Skin of body (tissue), 2 donors: Measurements from ENCODE around the gene ABL2. TPM values are rescaled to one million over a fixed set of nuclear protein-coding genes. Genes with fewer than 3 reads are reported as not detected.
"Not testable (repeated sequence)": the region's sequence is repeated elsewhere in the genome, so short reads cannot be mapped to it uniquely, and the experiment has no call there.

ENCODE experiments used
- DNase-seq: peaks from one replicate; lab custom pipeline; 2025; lab: John Stamatoyannopoulos, UW
- total RNA-seq: library from RNA; depleted of rRNA; stranded (reverse); fragments of >200 nt; gene quantifications from one replicate; pipeline ENCODE4 v1.2.3, GENCODE V29; 2014

The ABL2 gene
- total RNA-seq, 1 donor from 2014 or later: 16.9 TPM

- no peak for DNase-seq
These were observed 91.7 kb downstream of the ABL2 start for GRCh38 chr1:179137617-179138255.

GRCh38 chr1:179135707-179136106 lies 93.8 kb downstream of the ABL2 start:
- DNase-seq: not testable (repeated sequence)

DNA sequence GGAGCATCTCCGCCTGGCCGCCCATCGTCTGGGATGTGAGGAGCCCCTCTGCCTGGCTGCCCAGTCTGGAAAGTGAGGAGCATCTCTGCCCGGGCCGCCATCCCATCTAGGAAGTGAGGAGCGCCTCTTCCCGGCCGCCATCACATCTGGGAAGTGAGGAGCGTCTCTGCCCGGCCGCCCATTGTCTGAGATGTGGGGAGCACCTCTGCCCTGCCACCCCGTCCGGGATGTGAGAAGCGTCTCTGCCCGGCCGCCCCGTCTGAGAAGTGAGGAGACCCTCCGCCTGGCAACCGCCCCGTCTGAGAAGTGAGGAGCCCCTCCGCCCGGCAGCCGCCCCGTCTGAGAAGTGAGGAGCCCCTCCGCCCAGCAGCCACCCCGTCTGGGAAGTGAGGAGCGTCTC lies 94.3 kb downstream of the ABL2 start:
- not testable (repeated sequence) for DNase-seq

DNA sequence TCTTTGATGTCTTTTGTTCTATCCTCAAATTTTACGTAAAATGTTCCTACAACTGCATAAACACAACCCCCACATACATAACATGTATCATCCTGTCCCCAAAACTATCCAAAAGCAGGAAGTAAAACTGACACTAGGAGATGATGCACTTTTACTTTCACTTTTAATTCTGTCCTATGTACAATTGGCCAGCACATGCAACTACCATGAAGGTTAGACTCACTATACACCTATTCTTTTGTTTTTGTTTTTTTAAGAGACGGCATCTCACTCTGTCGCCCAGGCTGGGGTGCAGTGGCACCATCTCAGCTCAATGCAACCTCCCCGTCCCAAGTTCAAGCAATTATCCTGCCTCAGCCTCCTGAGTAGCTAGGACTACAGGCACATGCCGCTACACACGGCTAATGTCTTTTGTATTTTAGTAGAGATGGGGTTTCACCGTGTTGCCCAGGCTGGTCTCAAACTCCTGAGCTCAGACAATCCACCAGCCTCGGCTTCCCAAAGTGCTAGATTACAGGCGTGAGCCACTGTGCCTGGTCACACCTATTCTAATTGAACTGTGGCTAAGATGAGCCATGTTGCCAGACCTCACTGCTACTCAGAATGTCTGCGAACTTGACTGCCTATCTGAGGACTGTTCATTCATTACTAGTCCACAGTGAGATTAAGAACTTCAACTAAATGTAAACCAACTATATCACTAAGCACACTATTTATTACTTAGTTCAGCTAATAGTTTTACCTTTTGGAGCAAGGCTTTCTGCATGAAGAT lies 99.6 kb downstream of the ABL2 start:
- DNase-seq: peak; percentile 26

DNA sequence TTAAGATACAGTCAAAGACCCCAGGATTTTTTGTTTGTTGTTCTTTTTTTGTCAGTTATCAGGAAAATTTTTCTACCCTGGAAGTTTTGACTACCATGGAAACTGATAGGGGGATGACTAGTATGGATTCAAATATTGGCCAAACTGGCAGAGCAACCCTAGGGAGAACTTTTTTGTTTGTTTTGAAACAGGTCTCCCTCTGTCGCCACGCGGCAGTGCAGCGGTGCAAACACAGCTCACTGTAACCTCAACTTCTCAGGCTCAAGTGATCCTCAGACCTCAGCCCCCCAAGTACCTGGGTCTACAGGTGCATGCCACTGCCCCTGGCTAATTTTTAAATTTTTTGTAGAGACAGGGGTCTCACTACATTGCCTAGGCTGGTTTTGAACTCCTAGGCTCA lies 101.0 kb downstream of the ABL2 start:
- no peak for DNase-seq

GRCh38 chr1:179127163-179127895 lies 102.1 kb downstream of the ABL2 start:
- DNase-seq: no peak

DNA sequence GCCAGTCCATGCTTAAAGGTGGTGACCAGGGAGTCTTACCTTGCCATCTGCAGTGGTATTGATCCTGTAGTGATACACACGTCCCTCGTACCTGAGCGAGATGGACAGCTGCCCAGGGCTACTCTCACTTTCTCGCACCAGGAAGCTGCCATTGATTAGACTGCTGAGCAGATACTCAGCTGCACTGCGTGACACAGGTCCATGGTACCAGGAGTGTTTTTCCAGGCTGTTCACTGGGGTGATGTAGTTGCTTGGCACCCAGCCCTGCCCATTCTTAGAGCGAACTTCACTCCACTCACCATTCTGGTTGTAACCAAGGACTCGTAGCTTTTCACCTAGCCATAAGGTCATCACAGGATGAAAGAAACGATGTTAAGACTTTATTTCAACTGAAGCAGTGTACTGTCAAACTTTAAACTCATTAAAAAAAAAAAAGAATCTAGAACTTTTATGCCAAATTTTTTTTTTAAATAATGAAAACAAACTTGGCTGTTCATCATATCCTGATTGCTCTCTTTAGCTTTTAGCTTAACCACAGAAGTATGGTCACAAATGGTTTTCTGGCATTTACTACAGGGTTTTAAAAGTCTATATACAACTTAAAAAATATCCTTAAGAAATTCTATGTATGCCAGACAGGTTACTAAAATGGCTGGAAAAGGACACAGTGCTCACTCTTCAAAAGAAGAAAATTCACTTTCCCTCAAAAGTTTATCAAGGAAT lies 103.0 kb downstream of the ABL2 start:
- DNase-seq: no peak

GRCh38 chr1:179124873-179125272 lies 104.6 kb downstream of the ABL2 start:
- no peak for DNase-seq

DNA sequence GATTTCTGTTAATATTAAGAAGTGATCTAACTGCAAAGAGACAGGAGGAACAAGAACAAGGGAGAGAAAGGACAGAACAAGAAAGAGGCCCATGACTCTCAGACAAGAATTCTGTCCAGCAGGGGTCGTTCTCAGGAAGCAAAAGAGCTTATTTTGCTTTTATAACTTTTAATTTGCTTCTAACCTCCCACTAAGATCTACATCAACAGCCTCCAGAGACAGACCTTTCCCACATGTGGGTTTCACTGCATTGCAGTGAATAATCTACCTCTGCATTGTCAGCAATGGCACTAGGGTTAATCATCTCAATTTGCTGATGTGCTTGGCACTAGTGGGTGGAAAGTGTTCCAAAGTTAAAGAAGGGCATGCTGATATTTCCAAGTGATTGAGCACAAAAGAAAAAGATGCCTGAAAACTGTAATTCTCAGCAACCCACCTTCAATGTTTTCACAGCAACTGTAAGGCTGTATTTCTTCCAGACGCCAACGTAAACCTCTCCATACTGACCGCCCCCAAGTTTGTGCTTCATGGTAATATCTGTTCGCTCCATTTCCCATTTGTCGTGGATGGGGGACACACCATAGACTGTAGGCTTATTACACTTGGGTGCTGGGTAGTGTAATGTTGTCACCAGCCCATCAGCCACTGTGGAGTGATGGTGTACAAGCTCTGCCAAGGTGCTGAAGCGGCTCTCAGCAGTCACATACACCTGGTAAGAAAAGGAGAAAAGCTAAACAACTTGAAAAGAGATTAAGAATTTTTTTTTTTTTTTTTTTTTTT lies 108.1 kb downstream of the ABL2 start:
- peak; percentile 42 for DNase-seq

DNA sequence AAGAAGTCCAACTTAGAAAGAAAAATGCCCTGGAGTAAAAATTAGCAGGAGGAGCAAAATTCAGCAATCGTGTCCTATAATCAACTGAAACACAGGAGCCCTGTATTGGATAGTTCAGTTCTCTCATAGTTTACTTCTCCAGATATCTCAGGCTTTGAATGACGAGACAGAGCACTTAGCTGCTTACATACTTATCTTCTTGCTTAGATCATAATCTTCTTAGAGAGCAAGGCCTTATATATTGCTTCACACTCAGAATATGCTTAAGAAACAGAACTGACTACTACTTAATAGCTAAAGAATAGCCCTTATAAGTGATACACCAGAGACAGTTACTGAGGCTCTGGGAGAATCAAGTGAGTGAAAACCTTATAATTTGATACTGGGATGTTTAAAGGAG lies 108.7 kb downstream of the ABL2 start:
- DNase-seq: no peak

GRCh38 chr1:179119513-179119912 lies 110.0 kb downstream of the ABL2 start:
- DNase-seq: no peak

GRCh38 chr1:179115181-179115580 lies 114.3 kb downstream of the ABL2 start:
- no peak for DNase-seq

DNA sequence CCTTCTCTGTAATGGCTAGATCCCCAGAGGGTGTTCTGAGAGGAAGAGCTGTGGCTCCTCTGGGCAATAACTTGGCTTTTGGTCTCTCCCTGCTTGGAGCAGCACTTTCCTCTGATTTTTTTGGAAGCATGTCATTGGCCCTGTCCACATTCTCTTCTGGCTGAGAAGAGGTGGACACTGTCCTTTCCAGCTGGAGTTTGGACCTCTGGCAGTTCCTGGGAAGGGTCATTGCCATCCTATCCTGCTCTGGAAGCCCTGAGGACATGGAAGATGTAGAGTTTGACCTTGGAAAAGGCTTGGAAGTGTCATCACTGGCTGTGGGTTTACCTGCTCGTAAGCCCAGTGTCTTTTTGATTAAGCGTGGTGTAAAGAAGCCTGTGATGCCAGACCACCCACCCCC lies 120.8 kb downstream of the ABL2 start:
- DNase-seq: no peak

- DNase-seq: no peak
These were observed 121.5 kb downstream of the ABL2 start for GRCh38 chr1:179107706-179108629.

DNA sequence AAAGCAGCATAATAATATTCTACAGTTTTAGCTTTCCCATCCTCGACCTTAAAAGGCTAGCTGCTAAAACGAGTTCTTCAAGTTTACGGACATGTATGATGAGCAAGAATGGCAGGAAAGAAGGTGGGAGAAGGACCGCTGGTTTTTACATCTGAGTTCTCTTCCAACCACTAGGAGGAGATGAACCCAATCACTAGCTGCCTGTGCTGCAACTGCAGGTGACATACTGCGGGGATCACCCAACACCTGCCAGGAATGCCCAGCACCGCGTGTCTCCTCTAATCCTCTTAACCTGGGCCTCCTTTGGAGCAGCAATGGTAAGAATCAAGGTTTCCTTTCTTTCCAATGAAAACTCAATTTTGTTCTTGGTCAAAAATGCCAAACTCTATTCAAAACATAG lies 124.1 kb downstream of the ABL2 start:
- no peak for DNase-seq

DNA sequence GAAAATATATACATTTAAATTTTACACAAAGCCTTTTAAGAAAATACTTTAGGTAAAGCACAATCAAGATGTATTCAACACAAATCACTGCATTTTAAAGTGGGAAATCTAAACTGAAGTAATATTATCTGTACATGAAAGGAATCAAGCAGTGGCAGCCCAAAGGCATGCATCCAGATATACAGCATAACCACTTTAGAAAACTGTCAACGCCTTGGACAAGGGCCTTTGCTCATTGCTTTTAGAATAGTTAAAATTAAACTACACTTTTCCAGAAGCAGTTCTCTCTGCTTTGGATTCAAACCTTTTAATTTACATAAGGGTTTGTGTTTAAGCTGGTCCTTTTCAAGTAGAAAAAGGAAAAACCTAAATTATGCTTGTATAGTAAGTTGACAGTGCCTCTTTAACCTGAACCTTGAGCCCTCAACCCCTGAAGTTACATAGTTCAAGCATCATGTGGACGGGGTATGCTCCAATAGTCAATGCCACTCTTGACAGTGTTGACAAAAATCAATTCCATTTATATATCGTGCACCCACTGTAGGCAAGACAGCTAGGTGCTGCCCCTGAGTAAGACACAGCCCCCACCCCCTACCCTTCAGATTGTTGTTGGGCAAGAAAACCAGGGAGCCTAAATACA lies 124.7 kb downstream of the ABL2 start:
- DNase-seq: no peak

DNA sequence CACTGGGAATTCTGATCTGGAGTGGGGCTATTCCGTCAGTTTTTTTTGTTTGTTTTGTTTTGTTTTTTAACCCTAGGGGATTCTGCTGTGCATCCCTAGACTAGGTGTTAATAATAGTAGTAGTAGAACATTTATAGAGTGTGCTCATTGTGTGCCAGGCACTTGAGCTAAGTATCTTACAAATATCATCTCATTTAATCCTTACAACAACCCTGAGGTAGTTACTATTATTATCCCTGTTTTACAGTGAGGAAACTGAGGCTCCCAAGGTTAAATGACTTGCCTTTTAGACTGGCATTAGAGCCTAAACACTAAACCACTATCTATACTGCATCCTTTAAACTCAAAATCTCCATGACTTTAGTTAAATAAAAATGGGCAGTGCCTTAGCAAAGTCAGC lies 125.5 kb downstream of the ABL2 start:
- DNase-seq: no peak

DNA sequence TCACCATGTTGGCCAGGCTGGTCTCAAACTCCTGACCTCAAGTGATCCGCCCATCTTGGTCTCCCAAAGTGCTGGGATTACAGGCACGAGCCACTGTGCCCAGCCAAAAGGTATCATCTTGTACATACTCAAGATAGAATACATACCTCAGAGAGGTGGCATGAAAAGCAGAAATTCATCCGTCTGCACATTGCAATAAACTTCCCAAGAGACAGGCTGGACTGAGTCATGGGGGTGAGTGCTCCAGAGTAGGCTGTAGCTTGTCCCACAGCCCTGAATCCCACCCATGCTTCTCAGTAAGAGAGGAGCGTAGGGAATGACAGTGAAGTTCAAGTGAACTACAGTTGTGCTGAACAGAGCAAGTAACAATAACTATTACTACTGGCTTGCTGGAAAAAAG lies 127.9 kb downstream of the ABL2 start:
- DNase-seq: no peak

DNA sequence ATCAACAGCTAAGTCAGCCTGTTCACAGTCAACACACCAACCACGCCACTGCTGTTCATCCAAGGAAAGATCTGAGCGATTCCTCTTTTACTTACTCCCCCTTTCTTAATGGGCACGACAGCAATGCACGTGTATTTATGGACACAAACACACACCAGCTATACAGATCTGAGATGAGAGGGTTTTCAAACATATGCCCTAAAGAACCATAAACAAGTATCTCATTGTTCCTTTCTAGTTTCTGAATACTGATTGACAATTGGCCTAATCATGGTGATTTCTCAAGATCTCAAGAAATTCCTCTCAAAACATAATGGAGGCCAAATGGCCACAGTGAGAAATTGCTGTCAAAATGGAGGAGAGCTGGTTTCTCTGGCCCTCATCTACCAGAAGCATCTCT lies 129.6 kb downstream of the ABL2 start:
- no peak for DNase-seq
